Liver (tissue), 9 donors: ENCODE measurements around the gene STK25. TPM values are rescaled to one million over a fixed set of nuclear protein-coding genes. Genes with fewer than 3 reads are reported as not detected.

Experiments used
- DNase-seq: peaks from one replicate; pipeline ENCODE4 v3.0.0-alpha.2; 2017; ENCODE audit warnings: low spot score
- H3K27ac ChIP-seq, 2 donors: one replicate each; pipeline ENCODE4 v1.7.0; 2013; ENCODE audit warnings: inconsistent platforms in 2 of 2, low read length in 2 of 2, control low read depth in 1 of 2, low read depth in 1 of 2, mild to moderate bottlenecking in 1 of 2
- H3K27me3 ChIP-seq, 4 donors: one replicate each; pipeline versions ENCODE4 v1.6.1 to v1.7.0; 2013; ENCODE audit warnings: low read length in 3 of 4, inconsistent platforms in 1 of 4, mild to moderate bottlenecking in 1 of 4, moderate library complexity in 1 of 4; ENCODE audit not compliant: control insufficient read depth in 4 of 4, insufficient read depth in 4 of 4
- H3K36me3 ChIP-seq, 4 donors: one replicate each; pipeline versions ENCODE4 v1.6.1 to v1.7.0; 2013; ENCODE audit warnings: low read length in 3 of 4, mild to moderate bottlenecking in 3 of 4, low read depth in 1 of 4, moderate library complexity in 1 of 4; ENCODE audit not compliant: control insufficient read depth in 4 of 4, insufficient read depth in 3 of 4
- H3K4me1 ChIP-seq, 4 donors: one replicate each; pipeline versions ENCODE4 v1.6.1 to v1.7.0; 2013; ENCODE audit warnings: low read length in 3 of 4, mild to moderate bottlenecking in 3 of 4, moderate library complexity in 1 of 4; ENCODE audit not compliant: control insufficient read depth in 4 of 4, insufficient read depth in 4 of 4
- H3K4me3 ChIP-seq, 3 donors: one replicate each; pipeline versions ENCODE4 v1.6.1 to v1.7.0; 2013; ENCODE audit warnings: low read length in 3 of 3, control low read depth in 1 of 3, low read depth in 1 of 3, mild to moderate bottlenecking in 1 of 3
- H3K9ac ChIP-seq, 2 donors: one replicate each; pipeline ENCODE4 v1.7.0; 2013; ENCODE audit warnings: low read length in 2 of 2, mild to moderate bottlenecking in 2 of 2, moderate library complexity in 2 of 2, control low read depth in 1 of 2, low read depth in 1 of 2
- H3K9me3 ChIP-seq, 4 donors: one replicate each; pipeline versions ENCODE4 v1.6.1 to v1.7.0; 2013; ENCODE audit warnings: low read length in 3 of 4; ENCODE audit not compliant: control insufficient read depth in 4 of 4
- ATF3 ChIP-seq: IDR thresholded peaks from 2 replicates; pipeline ENCODE4 v1.6.1; 2016; ENCODE audit warnings: antibody characterized with exemption
- CTCF ChIP-seq: fragments of 150-350 bp; IDR thresholded peaks from 2 replicates; pipeline ENCODE4 v1.5.1; 2017; ENCODE audit warnings: improper control_type of control experiment, low read depth, low read length; ENCODE audit not compliant: missing input control
- EGR1 ChIP-seq, 2 donors: IDR thresholded peaks; 2 replicates each; pipeline ENCODE4 v1.6.1; 2016 to 2018; ENCODE audit warnings: antibody characterized with exemption in 2 of 2, low read depth in 2 of 2
- FOXA1 ChIP-seq: IDR thresholded peaks from 2 replicates; pipeline ENCODE4 v1.6.1; 2016; ENCODE audit warnings: antibody characterized with exemption
- FOXA2 ChIP-seq: IDR thresholded peaks from 2 replicates; pipeline ENCODE4 v1.6.1; 2016; ENCODE audit warnings: antibody characterized with exemption
- GABPA ChIP-seq, 2 donors: IDR thresholded peaks in 1 of 2; conservative IDR thresholded peaks in 1 of 2; 2 replicates each; pipeline ENCODE4 v1.6.1; 2016; ENCODE audit warnings: antibody characterized with exemption in 2 of 2, mild to moderate bottlenecking in 1 of 2, moderate library complexity in 1 of 2
- HNF4A ChIP-seq, 2 donors: conservative IDR thresholded peaks; 2 replicates each; pipeline ENCODE4 v1.6.1; 2016; ENCODE audit warnings: antibody characterized with exemption in 2 of 2, mild to moderate bottlenecking in 2 of 2
- HNF4G ChIP-seq: IDR thresholded peaks from 2 replicates; pipeline ENCODE4 v1.6.1; 2016; ENCODE audit warnings: antibody characterized with exemption
- JUND ChIP-seq, 2 donors: IDR thresholded peaks; 2 replicates each; pipeline ENCODE4 v1.6.1; 2016; ENCODE audit warnings: antibody characterized with exemption in 2 of 2
- MAX ChIP-seq: IDR thresholded peaks from 2 replicates; pipeline ENCODE4 v1.6.1; 2016; ENCODE audit warnings: antibody characterized with exemption
- NR2F2 ChIP-seq: IDR thresholded peaks from 2 replicates; pipeline ENCODE4 v1.6.1; 2016; ENCODE audit warnings: antibody characterized with exemption
- RAD21 ChIP-seq, 2 donors: IDR thresholded peaks; 2 replicates each; pipeline ENCODE4 v1.6.1; 2016; ENCODE audit warnings: antibody characterized with exemption in 2 of 2, mild to moderate bottlenecking in 2 of 2
- REST ChIP-seq: IDR thresholded peaks from 2 replicates; pipeline ENCODE4 v1.6.1; 2016; ENCODE audit warnings: antibody characterized with exemption, mild to moderate bottlenecking
- RXRA ChIP-seq, 2 donors: IDR thresholded peaks; 2 replicates each; pipeline ENCODE4 v1.6.1; 2017 to 2018; ENCODE audit warnings: antibody characterized with exemption in 2 of 2, mild to moderate bottlenecking in 1 of 2
- SP1 ChIP-seq: IDR thresholded peaks from 2 replicates; pipeline ENCODE4 v1.6.1; 2018; ENCODE audit warnings: antibody characterized with exemption, mild to moderate bottlenecking
- TAF1 ChIP-seq: conservative IDR thresholded peaks from 2 replicates; pipeline ENCODE4 v1.6.1; 2016; ENCODE audit warnings: antibody characterized with exemption, mild to moderate bottlenecking
- YY1 ChIP-seq: IDR thresholded peaks from 2 replicates; pipeline ENCODE4 v1.6.1; 2016; ENCODE audit warnings: antibody characterized with exemption, mild to moderate bottlenecking
- ZBTB33 ChIP-seq: IDR thresholded peaks from 2 replicates; pipeline ENCODE4 v1.6.1; 2016; ENCODE audit warnings: antibody characterized with exemption
- WGBS: extraction: QIAGEN DNeasy Blood & Tissue Kit; methylation state at CpG from one replicate; pipeline ENCODE4 v1.1.7; 2013; 5-methylcytosine and 5-hydroxymethylcytosine counted together
- polyA plus RNA-seq, 2 donors: library from polyadenylated mRNA; stranded (reverse) in 1 of 2; unstranded in 1 of 2; fragments of 200-250 nt in 1 of 2; fragments of >200 nt in 1 of 2; fragmentation: Nextera tagmentation in 1 of 2; extraction: Ambion mirVana in 1 of 2; gene quantifications; one replicate each; pipeline versions ENCODE4 v1.2.1 to v1.2.3, GENCODE V29; 2013 to 2015
- total RNA-seq, 2 donors: library from RNA; depleted of rRNA; stranded (reverse); fragments of >200 nt; gene quantifications; one replicate each; pipeline ENCODE4 v1.2.3, GENCODE V29; 2014
- donor health status: healthy.
- donor health status: healthy.
- donor health status: healthy.
- donor health status: healthy.
- donor health status: healthy.

Gene STK25
- total and polyA plus RNA-seq, 4 donors: 43.4 to 85.6 (median 67.3) TPM

GRCh38 chr2:241467777-241468475 is 40.5 kb downstream of the STK25 start:
- Histone ChIP-seq H3K36me3 (peaks cover 0 to 23% (median 14%) of the 10 kb centered on the region in 4 donors), H3K4me1 (no peaks in the 10 kb centered on the region), H3K9ac (no peak overlapping the region), H3K27ac (no peak overlapping the region), H3K9me3 (no peaks in the 10 kb centered on the region), H3K27me3 (no peaks in the 10 kb centered on the region), H3K4me3 (no peak overlapping the region)
- TF ChIP-seq HNF4G: no peak
- no peak for TF ChIP-seq GABPA (IDR thresholded peaks at IDR 0.05 in 1 of 2, conservative IDR thresholded peaks at IDR 0.05 in 1 of 2)
- TF ChIP-seq RAD21 (IDR thresholded peaks at IDR 0.05): no peak
- no peak for TF ChIP-seq MAX
- TF ChIP-seq NR2F2: no peak
- TF ChIP-seq RXRA (IDR thresholded peaks at IDR 0.05): no peak
- DNase-seq: no peak
- WGBS: 95% methylated on average over 23 of the region's 23 CpGs

- TF ChIP-seq RAD21 (IDR thresholded peaks at IDR 0.05) (no peak), REST (no peak), GABPA (IDR thresholded peaks at IDR 0.05 in 1 of 2, conservative IDR thresholded peaks at IDR 0.05 in 1 of 2) (no peak), JUND (IDR thresholded peaks at IDR 0.05) (no peak), SP1 (no peak), RXRA (IDR thresholded peaks at IDR 0.05) (no peak), YY1 (no peak), NR2F2 (no peak), ZBTB33 (no peak), FOXA2 (no peak), EGR1 (IDR thresholded peaks at IDR 0.05; ENCODE audit: low read depth in 2 of 2) (no peak), HNF4A (conservative IDR thresholded peaks at IDR 0.05) (no peak), HNF4G (no peak), FOXA1 (no peak), TAF1 (no peak), CTCF (no peak), ATF3 (no peak), MAX (no peak)
- H3K27me3 ChIP-seq: no peaks in the 10 kb centered on the region
- no peak for DNase-seq
- H3K9ac ChIP-seq: no peak overlapping the region
- peaks cover 0 to 23% (median 14%) of the 10 kb centered on the region in 4 donors for H3K36me3 ChIP-seq
- WGBS: 96% methylated on average over 10 of the region's 10 CpGs
- no peak overlapping the region for H3K27ac ChIP-seq
- no peaks in the 10 kb centered on the region for H3K9me3 ChIP-seq
- H3K4me3 ChIP-seq: no peak overlapping the region
- no peaks in the 10 kb centered on the region for H3K4me1 ChIP-seq
Observed at GRCh38 chr2:241466230-241466629, 42.2 kb downstream of the STK25 start.
